SK-N-SH (cell line): ENCODE data around the gene ANK3. TPM values are rescaled to one million over a fixed set of nuclear protein-coding genes. Genes with fewer than 3 reads are reported as not detected.

ENCODE experiments used
- CTCF ChIA-PET: fragments of 300-600, 350-600 bp; formaldehyde crosslinking; extraction: SDS; loops from one replicate; lab custom pipeline; 2021; lab: Yijun Ruan, JAX
- POLR2A ChIA-PET: fragments of 350-600 bp; sonication (Branson Sonifier 250); formaldehyde crosslinking; extraction: SDS; loops from one replicate; lab custom pipeline; 2020; ENCODE audit warnings: antibody characterized with exemption, inconsistent platforms; lab: Yijun Ruan, JAX
- DNase-seq: peaks from one replicate; pipeline ENCODE4 v3.0.0; 2012
- H2AFZ ChIP-seq: fragments of 200-600 bp; sonication (generic); 2 replicates; pipeline ENCODE4 v1.8.1; 2016; ENCODE audit warnings: antibody characterized with exemption, mild to moderate bottlenecking, low read depth
- H3F3A ChIP-seq: fragments of 200-600 bp; sonication (generic); replicated peaks from 2 replicates; pipeline ENCODE3; 2016; ENCODE audit warnings: antibody characterized with exemption, mild to moderate bottlenecking; ENCODE audit not compliant: insufficient read depth
- H3K27ac ChIP-seq, 2 experiments: fragments of 200-500 bp in 1 of 2; fragments of 200-600 bp in 1 of 2; sonication (Bioruptor generic) in 1 of 2; sonication (generic), shearing (Covaris generic) in 1 of 2; 2 replicates each; pipeline versions ENCODE4 v1.5.1 to v1.6.1; 2014 to 2016; ENCODE audit warnings: low read depth in 2 of 2, inconsistent platforms in 1 of 2, low read length in 1 of 2, mild to moderate bottlenecking in 1 of 2, mixed read lengths in 1 of 2
- H3K27me3 ChIP-seq: fragments of 200-600 bp; sonication (generic), shearing (Covaris generic); 2 replicates; pipeline ENCODE4 v1.6.1; 2016; ENCODE audit warnings: mixed run types; ENCODE audit not compliant: insufficient read depth
- H3K36me3 ChIP-seq, 2 experiments: fragments of 200-500 bp in 1 of 2; fragments of 200-600 bp in 1 of 2; sonication (Bioruptor generic) in 1 of 2; sonication (generic) in 1 of 2; replicated peaks in 1 of 2; 2 replicates each; pipeline versions ENCODE3 to v1.5.1; 2014 to 2016; ENCODE audit warnings: low read length in 1 of 2, mild to moderate bottlenecking in 1 of 2; ENCODE audit not compliant: insufficient read depth in 2 of 2, control insufficient read depth in 1 of 2
- H3K4me1 ChIP-seq, 2 experiments: fragments of 200-500 bp in 1 of 2; fragments of 200-600 bp in 1 of 2; sonication (Bioruptor generic) in 1 of 2; sonication (generic), shearing (Covaris generic) in 1 of 2; 2 replicates each; pipeline versions ENCODE4 v1.5.1 to v1.6.1; 2014 to 2016; ENCODE audit warnings: low read depth in 1 of 2, low read length in 1 of 2, mixed run types in 1 of 2; ENCODE audit not compliant: insufficient read depth in 2 of 2, control insufficient read depth in 1 of 2
- H3K4me2 ChIP-seq: fragments of 200-600 bp; sonication (generic), shearing (Covaris generic); 2 replicates; pipeline ENCODE4 v1.6.1; 2017; ENCODE audit warnings: mixed run types
- H3K4me3 ChIP-seq, 2 experiments: fragments of 200-500 bp in 1 of 2; fragments of 200-600 bp in 1 of 2; sonication (Bioruptor generic) in 1 of 2; sonication (generic), shearing (Covaris generic) in 1 of 2; 2 replicates each; pipeline versions ENCODE4 v1.5.1 to v1.8.1; 2014 to 2016; ENCODE audit warnings: low read depth in 2 of 2, inconsistent platforms in 1 of 2, low read length in 1 of 2, mild to moderate bottlenecking in 1 of 2, mixed read lengths in 1 of 2, moderate library complexity in 1 of 2
- H3K79me2 ChIP-seq: fragments of 200-600 bp; sonication (generic); 2 replicates; pipeline ENCODE4 v1.8.1; 2017; ENCODE audit warnings: mild to moderate bottlenecking; ENCODE audit not compliant: insufficient read depth
- H3K9ac ChIP-seq: fragments of 200-600 bp; sonication (generic); 2 replicates; pipeline ENCODE4 v1.6.1; 2017; ENCODE audit warnings: mixed run types
- H3K9me2 ChIP-seq: fragments of 200-600 bp; sonication (generic); 2 replicates; pipeline ENCODE4 v1.6.1; 2017; ENCODE audit warnings: mixed run types
- H3K9me3 ChIP-seq: fragments of 200-600 bp; sonication (generic); 2 replicates; pipeline ENCODE4 v1.6.1; 2017; ENCODE audit warnings: mixed run types, mild to moderate bottlenecking, moderate library complexity
- H4K20me1 ChIP-seq: fragments of 200-600 bp; sonication (generic); 2 replicates; pipeline ENCODE4 v1.6.1; 2017; ENCODE audit warnings: mild to moderate bottlenecking, mixed run types; ENCODE audit not compliant: insufficient read depth
- ELF1 ChIP-seq: IDR thresholded peaks from 2 replicates; pipeline ENCODE4 v1.4.0; 2012
- EP300 ChIP-seq, 2 experiments: IDR thresholded peaks; 2 replicates each; pipeline versions ENCODE4 v1.4.0 to v1.6.1; 2012; ENCODE audit warnings: borderline replicate concordance in 1 of 2, low read depth in 1 of 2, low read length in 1 of 2
- FOSL2 ChIP-seq: IDR thresholded peaks from 2 replicates; pipeline ENCODE4 v1.4.0; 2012; ENCODE audit warnings: low read depth, mild to moderate bottlenecking, moderate library complexity, borderline replicate concordance
- FOXM1 ChIP-seq: IDR thresholded peaks from 2 replicates; pipeline ENCODE4 v1.4.0; 2012; ENCODE audit warnings: low read depth, mild to moderate bottlenecking
- JUND ChIP-seq: IDR thresholded peaks from 2 replicates; pipeline ENCODE4 v1.4.0; 2012
- MEF2A ChIP-seq: IDR thresholded peaks from 2 replicates; pipeline ENCODE4 v1.4.0; 2012; ENCODE audit warnings: low read depth, borderline replicate concordance
- MXI1 ChIP-seq: IDR thresholded peaks from 2 replicates; pipeline ENCODE4 v1.6.1; 2012; ENCODE audit warnings: mild to moderate bottlenecking, low read depth, low read length, improper control_type of control experiment
- NFIC ChIP-seq: IDR thresholded peaks from 2 replicates; pipeline ENCODE4 v1.4.0; 2012; ENCODE audit warnings: borderline replicate concordance
- NRF1 ChIP-seq: IDR thresholded peaks from 2 replicates; pipeline ENCODE4 v1.6.1; 2012; ENCODE audit warnings: low read depth, mild to moderate bottlenecking, low read length
- RAD21 ChIP-seq: IDR thresholded peaks from 2 replicates; pipeline ENCODE4 v1.6.1; 2012; ENCODE audit warnings: mild to moderate bottlenecking, low read length
- RCOR1 ChIP-seq: fragments of 150-350 bp; IDR thresholded peaks from 2 replicates; pipeline ENCODE4 v1.6.1; 2017; ENCODE audit warnings: antibody characterized with exemption, low read length
- RXRA ChIP-seq: IDR thresholded peaks from 2 replicates; pipeline ENCODE4 v1.4.0; 2012; ENCODE audit warnings: low read depth, mild to moderate bottlenecking, borderline replicate concordance
- SIN3A ChIP-seq: IDR thresholded peaks from 2 replicates; pipeline ENCODE4 v1.6.1; 2012; ENCODE audit warnings: low read depth, mild to moderate bottlenecking, low read length, moderate library complexity, borderline replicate concordance
- TAF1 ChIP-seq: IDR thresholded peaks from 2 replicates; pipeline ENCODE4 v1.6.1; 2012; ENCODE audit warnings: low read depth, mild to moderate bottlenecking, low read length, moderate library complexity, borderline replicate concordance
- TCF12 ChIP-seq: IDR thresholded peaks from 2 replicates; pipeline ENCODE4 v1.4.0; 2012
- TEAD4 ChIP-seq: IDR thresholded peaks from 2 replicates; pipeline ENCODE4 v1.4.0; 2012; ENCODE audit warnings: mild to moderate bottlenecking, borderline replicate concordance; ENCODE audit not compliant: insufficient read depth
- YY1 ChIP-seq: IDR thresholded peaks from 2 replicates; pipeline ENCODE4 v1.4.0; 2012; ENCODE audit warnings: low read depth, mild to moderate bottlenecking
- WGBS: methylation state at CpG from one replicate; pipeline ENCODE4 v1.1.6; 2017; ENCODE audit warnings: low lambda C conversion rate; 5-methylcytosine and 5-hydroxymethylcytosine counted together
- polyA plus RNA-seq, 3 experiments: library from polyadenylated mRNA; depleted of rRNA; stranded (reverse); fragments of >200 nt; gene quantifications; 2 replicates each; pipeline ENCODE4 v1.2.3, GENCODE V29; 2012
- TF ChIP-seq, protein P1 (sequence below): IDR thresholded peaks from 2 replicates; pipeline ENCODE4 v1.4.0; 2012; ENCODE audit warnings: low read depth
- TF ChIP-seq, protein P2 (sequence below): IDR thresholded peaks from 2 replicates; pipeline ENCODE4 v1.4.0; 2012; ENCODE audit warnings: low read depth, borderline replicate concordance
- TF ChIP-seq, protein P3 (sequence below): IDR thresholded peaks from 2 replicates; pipeline ENCODE4; 2012

ANK3 gene
- polyA plus RNA-seq, 1 of the 3 experiments (the other 2 are of a cell fraction): 10.0 TPM

GRCh38 chr10:60149003-60149402, 240.7 kb downstream of the ANK3 start:
- no peak overlapping the region; a peak in 2 of 4 replicates for H3K27ac ChIP-seq
- H2AFZ ChIP-seq: no peak overlapping the region
- no peaks in the 10 kb centered on the region; a peak in 1 of 4 replicates for H3K4me1 ChIP-seq
- no peaks in the 10 kb centered on the region for H3K79me2 ChIP-seq
- DNase-seq: no peak
- TF ChIP-seq, protein P1, sequence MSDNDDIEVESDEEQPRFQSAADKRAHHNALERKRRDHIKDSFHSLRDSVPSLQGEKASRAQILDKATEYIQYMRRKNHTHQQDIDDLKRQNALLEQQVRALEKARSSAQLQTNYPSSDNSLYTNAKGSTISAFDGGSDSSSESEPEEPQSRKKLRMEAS: no peak
- TF ChIP-seq SIN3A (no peak), RCOR1 (no peak), FOXM1 (no peak), RXRA (no peak), FOSL2 (no peak), NRF1 (no peak), MXI1 (no peak), TEAD4 (no peak)
- WGBS: 88% methylated on average over 2 of the region's 2 CpGs
- ChIA-PET POLR2A (no interaction called here), CTCF (interaction anchor here (0.7 to 1.6 kb wide), 3 partner anchors 9 to 60 kb away, joined by 3 read pairs; no protein-coding TSS in a partner anchor)
- no peaks in the 10 kb centered on the region for H3K9me3 ChIP-seq
- peaks cover 9% of the 10 kb centered on the region for H3F3A ChIP-seq
- H3K9ac ChIP-seq: no peak overlapping the region
- H3K9me2 ChIP-seq: no peaks in the 10 kb centered on the region
- no peak overlapping the region for H3K4me3 ChIP-seq
- H3K36me3 ChIP-seq: peaks cover 0 to 6% of the 10 kb centered on the region in 2 experiments
- H3K4me2 ChIP-seq: no peak overlapping the region
- H4K20me1 ChIP-seq: no peaks in the 10 kb centered on the region
- no peaks in the 10 kb centered on the region for H3K27me3 ChIP-seq

- H3K27ac ChIP-seq: peak overlapping the region; percentile 55 to 61; a peak in 2 of 4 replicates
- no peak overlapping the region for H3K4me3 ChIP-seq
- H3K36me3 ChIP-seq: peaks cover 0 to 6% of the 10 kb centered on the region in 2 experiments
- H3K79me2 ChIP-seq: no peaks in the 10 kb centered on the region
- no peaks in the 10 kb centered on the region for H4K20me1 ChIP-seq
- no peaks in the 10 kb centered on the region for H3K9me3 ChIP-seq
- peaks cover 9% of the 10 kb centered on the region for H3F3A ChIP-seq
- CTCF ChIA-PET: interaction anchor here (0.7 to 1.4 kb wide), 2 partner anchors 8 to 61 kb away, joined by 3 read pairs; no protein-coding TSS in a partner anchor
- H2AFZ ChIP-seq: no peak overlapping the region
- DNase-seq: no peak
- TF ChIP-seq RAD21: no peak
- TF ChIP-seq EP300 (IDR thresholded peaks at IDR 0.05; ENCODE audit: borderline replicate concordance in 1 of 2, low read depth in 1 of 2, low read length in 1 of 2): no peak
- TF ChIP-seq TAF1: no peak
- TF ChIP-seq, protein P2, sequence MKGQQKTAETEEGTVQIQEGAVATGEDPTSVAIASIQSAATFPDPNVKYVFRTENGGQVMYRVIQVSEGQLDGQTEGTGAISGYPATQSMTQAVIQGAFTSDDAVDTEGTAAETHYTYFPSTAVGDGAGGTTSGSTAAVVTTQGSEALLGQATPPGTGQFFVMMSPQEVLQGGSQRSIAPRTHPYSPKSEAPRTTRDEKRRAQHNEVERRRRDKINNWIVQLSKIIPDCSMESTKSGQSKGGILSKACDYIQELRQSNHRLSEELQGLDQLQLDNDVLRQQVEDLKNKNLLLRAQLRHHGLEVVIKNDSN: no peak
- TF ChIP-seq FOXM1: no peak
- TF ChIP-seq NFIC: peak; percentile 80; the same call in 1 of the 2 replicates
- TF ChIP-seq, protein P3, sequence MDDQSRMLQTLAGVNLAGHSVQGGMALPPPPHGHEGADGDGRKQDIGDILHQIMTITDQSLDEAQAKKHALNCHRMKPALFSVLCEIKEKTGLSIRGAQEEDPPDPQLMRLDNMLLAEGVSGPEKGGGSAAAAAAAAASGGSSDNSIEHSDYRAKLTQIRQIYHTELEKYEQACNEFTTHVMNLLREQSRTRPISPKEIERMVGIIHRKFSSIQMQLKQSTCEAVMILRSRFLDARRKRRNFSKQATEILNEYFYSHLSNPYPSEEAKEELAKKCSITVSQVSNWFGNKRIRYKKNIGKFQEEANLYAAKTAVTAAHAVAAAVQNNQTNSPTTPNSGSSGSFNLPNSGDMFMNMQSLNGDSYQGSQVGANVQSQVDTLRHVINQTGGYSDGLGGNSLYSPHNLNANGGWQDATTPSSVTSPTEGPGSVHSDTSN: peak; percentile 43
- TF ChIP-seq FOSL2: peak; percentile 57
- TF ChIP-seq TCF12: peak; percentile 23; the same call in 1 of the 2 replicates
- TF ChIP-seq RCOR1: no peak
- no peak for TF ChIP-seq ELF1
- no peak for TF ChIP-seq MEF2A
- peak; percentile 46 for TF ChIP-seq JUND
- no peak for TF ChIP-seq YY1
- TF ChIP-seq, all 33 proteins: peak for 5
- Histone ChIP-seq H3K27me3 (no peaks in the 10 kb centered on the region), H3K9ac (no peak overlapping the region), H3K9me2 (no peaks in the 10 kb centered on the region), H3K4me2 (peak overlapping the region; percentile 5; the same call in 1 of the 2 replicates), H3K4me1 (no peaks in the 10 kb centered on the region; a peak in 1 of 4 replicates)
- POLR2A ChIA-PET: no interaction called here
These were observed 241.3 kb downstream of the ANK3 start for GRCh38 chr10:60148266-60148840.
